GM12875 (cell line): ENCODE data around the gene FOXN3.

Experiments
- H3K4me3 ChIP-seq: one replicate; pipeline ENCODE4 v1.5.1; 2011; ENCODE audit warnings: low read depth, low read length, control low read depth
- CTCF ChIP-seq: IDR thresholded peaks from 2 replicates; pipeline ENCODE4 v1.5.1; 2011; ENCODE audit warnings: low read depth, mild to moderate bottlenecking, control low read depth, inconsistent platforms, low read length, moderate library complexity, borderline replicate concordance; ENCODE audit not compliant: insufficient read depth

Gene FOXN3

GRCh38 chr14:89215114-89215513, 201.9 kb downstream of the FOXN3 start:
- no peak for TF ChIP-seq CTCF
- H3K4me3 ChIP-seq = no peak overlapping the region

DNA sequence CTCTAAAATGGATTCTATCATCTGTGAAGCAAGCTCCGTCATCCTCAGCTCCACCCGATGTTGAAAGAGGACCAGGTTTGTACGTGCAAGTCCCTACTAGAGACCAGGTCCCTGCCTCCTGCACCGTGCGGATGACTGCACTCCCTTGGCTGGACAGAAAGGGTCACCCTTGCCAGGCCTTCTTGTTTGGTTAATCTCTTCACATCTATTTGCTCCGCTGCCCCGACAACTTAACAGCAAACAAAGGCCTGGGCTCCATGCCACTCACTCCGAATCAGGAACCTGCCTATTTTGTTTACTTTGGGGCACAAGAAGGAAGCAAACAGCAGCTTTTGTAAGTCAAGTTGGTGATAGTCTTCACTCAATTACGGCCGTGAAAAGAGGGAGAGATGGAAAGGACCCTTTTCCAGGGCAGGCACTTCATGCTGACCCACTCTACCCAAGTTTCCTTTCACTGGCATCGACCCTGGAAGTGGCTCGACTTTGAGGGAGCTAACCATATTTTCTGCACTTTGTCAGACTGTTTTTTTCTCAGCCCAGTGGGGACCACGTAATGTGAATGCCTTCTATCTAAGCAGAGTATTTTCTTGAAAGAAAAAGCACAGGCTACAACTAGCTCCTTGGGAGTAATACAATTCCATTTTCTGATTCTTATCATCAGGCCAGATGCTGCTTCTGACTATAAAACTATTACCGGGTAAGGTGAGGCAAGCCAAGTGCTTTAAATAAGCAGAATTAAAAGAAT, 202.6 kb downstream of the FOXN3 start:
- no peak for TF ChIP-seq CTCF
- no peak overlapping the region for H3K4me3 ChIP-seq

- H3K4me3 ChIP-seq = no peak overlapping the region
These were observed 204.4 kb downstream of the FOXN3 start for GRCh38 chr14:89212386-89213235.

DNA sequence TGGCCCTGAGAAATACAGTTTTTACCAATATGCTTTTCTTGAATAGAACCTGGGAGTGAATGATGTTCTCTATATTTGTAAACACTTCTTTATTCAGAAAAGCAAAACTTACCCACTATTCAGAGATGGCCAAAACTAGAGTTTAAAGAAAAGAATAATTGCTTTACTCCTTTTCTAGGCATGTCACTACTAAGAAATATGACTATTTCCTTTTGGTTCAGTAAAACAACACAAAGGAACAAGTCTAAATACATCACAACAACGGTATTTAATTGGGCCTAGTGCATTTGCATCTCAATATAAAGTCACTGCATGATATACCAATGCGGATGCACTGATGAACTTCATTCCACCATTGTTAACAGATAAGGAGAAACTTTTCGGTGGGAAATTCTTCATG, 207.5 kb downstream of the FOXN3 start:
- no peak overlapping the region for H3K4me3 ChIP-seq
- TF ChIP-seq CTCF = no peak

More at GRCh38 chr14:89212386-89213235, 204.4 kb downstream of the FOXN3 start:
- TF ChIP-seq CTCF = no peak

GRCh38 chr14:89207925-89208328, 209.1 kb downstream of the FOXN3 start:
- TF ChIP-seq CTCF = no peak
- H3K4me3 ChIP-seq = no peak overlapping the region

DNA sequence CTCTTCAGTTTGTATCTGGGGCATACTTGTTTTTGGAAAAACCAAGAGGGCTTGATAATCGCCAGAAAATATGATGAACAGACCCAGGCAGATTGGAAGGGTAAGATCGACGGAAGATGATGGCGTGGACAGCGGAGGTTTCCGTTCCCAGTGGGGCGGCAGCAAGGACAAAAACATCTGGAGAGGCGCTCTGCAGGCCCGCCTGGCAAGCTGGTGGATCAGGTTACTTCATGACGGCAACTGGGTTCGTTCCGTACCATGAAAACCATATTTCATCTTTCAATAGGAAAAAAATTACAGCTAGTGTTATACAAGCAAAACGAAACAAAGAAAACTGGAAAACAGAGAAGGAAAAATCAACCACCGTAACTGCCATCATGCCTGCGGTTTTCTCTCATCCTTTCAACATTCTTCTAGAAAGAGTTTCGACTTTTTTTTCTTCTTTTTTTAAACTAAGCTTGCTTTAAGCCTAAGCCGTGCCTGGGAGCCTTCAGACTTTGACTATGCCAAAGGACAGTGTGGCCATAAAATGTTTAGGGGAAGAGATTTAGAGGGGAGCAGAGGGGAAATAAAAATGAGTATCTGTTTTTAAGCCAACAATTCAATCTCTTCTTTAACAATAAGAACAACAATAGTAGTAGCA, 210.5 kb downstream of the FOXN3 start:
- no peak for TF ChIP-seq CTCF
- H3K4me3 ChIP-seq = no peak overlapping the region
